Activated naive CD4-positive, alpha-beta T cell treated with anti-CD3 and anti-CD28 coated beads for 36 hours (primary cell): ENCODE data around the gene OXLD1. TPM values are rescaled to one million over a fixed set of nuclear protein-coding genes. Genes with fewer than 3 reads are reported as not detected.

Experiments used
- CTCF ChIA-PET: fragments of 350-600 bp; sonication (Branson Sonifier 250); formaldehyde crosslinking; loops from one replicate; lab custom pipeline; 2021; ENCODE audit warnings: antibody characterized with exemption; lab: Charles Lee
- DNase-seq: peaks from one replicate; pipeline ENCODE4 v3.0.0-alpha.2; 2020
- H3K27ac Mint-ChIP-seq: one replicate; pipeline ENCODE4 v1.8.0; 2021; ENCODE audit warnings: mild to moderate bottlenecking, mixed read lengths
- H3K27me3 Mint-ChIP-seq: one replicate; pipeline ENCODE4 v1.8.0; 2021; ENCODE audit warnings: low read depth, mixed read lengths
- H3K36me3 Mint-ChIP-seq: one replicate; pipeline ENCODE4 v1.8.0; 2021; ENCODE audit warnings: low read depth, mixed read lengths
- H3K4me1 Mint-ChIP-seq: one replicate; pipeline ENCODE4 v1.8.0; 2021; ENCODE audit warnings: low read depth, mixed read lengths
- H3K4me3 Mint-ChIP-seq: one replicate; pipeline ENCODE4 v1.8.0; 2021; ENCODE audit warnings: mild to moderate bottlenecking, moderate library complexity, mixed read lengths
- H3K9me3 Mint-ChIP-seq: one replicate; pipeline ENCODE4 v1.8.0; 2021; ENCODE audit warnings: mixed read lengths
- intact Hi-C: fragments of 100-400 bp; cut with micrococcal nuclease; formaldehyde crosslinking; loops from one replicate; pipeline ENCODE4 v1.15.1; 2023
- total RNA-seq, 2 experiments: library from RNA; stranded (reverse); gene quantifications; one replicate each; pipeline ENCODE4 v1.2.3, GENCODE V29; 2021

The OXLD1 gene
- total RNA-seq, 2 experiments from 2014 or later, result 41.9 to 44.1 TPM

GRCh38 chr17:81697261-81698044 is 31.0 kb upstream of the OXLD1 start:
- Mint-ChIP-seq H3K36me3 (peaks cover 24% of the 10 kb centered on the region), H3K4me3 (no peak overlapping the region), H3K4me1 (peaks cover 18% of the 10 kb centered on the region), H3K9me3 (no peaks in the 10 kb centered on the region), H3K27ac (no peak overlapping the region), H3K27me3 (no peaks in the 10 kb centered on the region)
- intact Hi-C loops, result no loop called here
- no peak for DNase-seq
- CTCF ChIA-PET, result no interaction called here

- DNase-seq, result no peak
- Mint-ChIP-seq H3K27ac (no peak overlapping the region), H3K4me3 (no peak overlapping the region), H3K9me3 (no peaks in the 10 kb centered on the region), H3K36me3 (peaks cover 22% of the 10 kb centered on the region), H3K4me1 (peaks cover 8% of the 10 kb centered on the region), H3K27me3 (no peaks in the 10 kb centered on the region)
- intact Hi-C loops, result no loop called here
- CTCF ChIA-PET, result no interaction called here
These were observed 30.0 kb upstream of the OXLD1 start for GRCh38 chr17:81696218-81696941.

GRCh38 chr17:81695801-81696200 is 29.4 kb upstream of the OXLD1 start:
- CTCF ChIA-PET, result no interaction called here

GRCh38 chr17:81695211-81695610 is 28.8 kb upstream of the OXLD1 start:
- Mint-ChIP-seq H3K27me3 (no peaks in the 10 kb centered on the region), H3K9me3 (no peaks in the 10 kb centered on the region), H3K4me3 (no peak overlapping the region), H3K36me3 (peaks cover 19% of the 10 kb centered on the region), H3K4me1 (no peaks in the 10 kb centered on the region), H3K27ac (no peak overlapping the region)
- CTCF ChIA-PET, result no interaction called here
- intact Hi-C loops, result no loop called here
- DNase-seq, result no peak

More at GRCh38 chr17:81695801-81696200, 29.4 kb upstream of the OXLD1 start:
- Mint-ChIP-seq H3K9me3 (no peaks in the 10 kb centered on the region), H3K27ac (no peak overlapping the region), H3K27me3 (no peaks in the 10 kb centered on the region), H3K4me1 (peaks cover 3% of the 10 kb centered on the region), H3K4me3 (no peak overlapping the region), H3K36me3 (peaks cover 20% of the 10 kb centered on the region)
- no peak for DNase-seq
- intact Hi-C loops, result no loop called here

GRCh38 chr17:81694810-81695209 is 28.4 kb upstream of the OXLD1 start:
- Mint-ChIP-seq H3K4me3 (no peak overlapping the region), H3K27me3 (no peaks in the 10 kb centered on the region), H3K4me1 (no peaks in the 10 kb centered on the region), H3K9me3 (no peaks in the 10 kb centered on the region), H3K36me3 (peaks cover 20% of the 10 kb centered on the region), H3K27ac (no peak overlapping the region)
- CTCF ChIA-PET, result no interaction called here
- DNase-seq, result no peak
- intact Hi-C loops, result no loop called here

GRCh38 chr17:81693509-81694210 is 27.3 kb upstream of the OXLD1 start:
- Mint-ChIP-seq H3K27me3 (no peaks in the 10 kb centered on the region), H3K27ac (no peak overlapping the region), H3K4me1 (peaks cover 6% of the 10 kb centered on the region), H3K36me3 (peaks cover 26% of the 10 kb centered on the region), H3K4me3 (no peak overlapping the region), H3K9me3 (no peaks in the 10 kb centered on the region)
- DNase-seq, result no peak
- intact Hi-C loops, result no loop called here
- CTCF ChIA-PET, result interaction anchor here (1.1 to 1.9 kb wide), 2 partner anchors 10 to 18 kb away, joined by 3 to 5 read pairs; partner anchors contain the start of genes ARL16 and HGS

- H3K27ac Mint-ChIP-seq, result no peak overlapping the region
- H3K27me3 Mint-ChIP-seq, result no peaks in the 10 kb centered on the region
- no peaks in the 10 kb centered on the region for H3K9me3 Mint-ChIP-seq
- H3K4me3 Mint-ChIP-seq, result no peak overlapping the region
- H3K36me3 Mint-ChIP-seq, result peaks cover 25% of the 10 kb centered on the region
- CTCF ChIA-PET, result interaction anchor here (1.9 kb wide), 1 partner anchor 8 kb away, joined by 5 read pairs; the partner anchor contains the start of genes ARL16 and HGS
- no peak for DNase-seq
- peaks cover 16% of the 10 kb centered on the region for H3K4me1 Mint-ChIP-seq
- intact Hi-C loops, result no loop called here
These were observed 25.2 kb upstream of the OXLD1 start for GRCh38 chr17:81691608-81692007.

GRCh38 chr17:81691196-81691595 is 24.8 kb upstream of the OXLD1 start:
- Mint-ChIP-seq H3K4me1 (peaks cover 18% of the 10 kb centered on the region), H3K27ac (no peak overlapping the region), H3K4me3 (no peak overlapping the region), H3K36me3 (peaks cover 27% of the 10 kb centered on the region), H3K27me3 (no peaks in the 10 kb centered on the region), H3K9me3 (no peaks in the 10 kb centered on the region)
- no peak for DNase-seq
- CTCF ChIA-PET, result no interaction called here
- intact Hi-C loops, result no loop called here

GRCh38 chr17:81690549-81690948 is 24.1 kb upstream of the OXLD1 start:
- no peak for DNase-seq
- H3K4me3 Mint-ChIP-seq, result no peak overlapping the region
- CTCF ChIA-PET, result no interaction called here
- no peaks in the 10 kb centered on the region for H3K9me3 Mint-ChIP-seq
- H3K4me1 Mint-ChIP-seq, result peaks cover 22% of the 10 kb centered on the region
- no peaks in the 10 kb centered on the region for H3K27me3 Mint-ChIP-seq
- intact Hi-C loops, result no loop called here
- no peak overlapping the region for H3K27ac Mint-ChIP-seq
- H3K36me3 Mint-ChIP-seq, result peaks cover 26% of the 10 kb centered on the region

GRCh38 chr17:81690066-81690465 is 23.7 kb upstream of the OXLD1 start:
- CTCF ChIA-PET, result no interaction called here
- H3K27ac Mint-ChIP-seq, result no peak overlapping the region
- intact Hi-C loops, result no loop called here
- H3K36me3 Mint-ChIP-seq, result peaks cover 26% of the 10 kb centered on the region
- H3K4me3 Mint-ChIP-seq, result no peak overlapping the region
- H3K9me3 Mint-ChIP-seq, result no peaks in the 10 kb centered on the region
- no peaks in the 10 kb centered on the region for H3K27me3 Mint-ChIP-seq
- peaks cover 27% of the 10 kb centered on the region for H3K4me1 Mint-ChIP-seq
- no peak for DNase-seq

GRCh38 chr17:81688616-81689015 is 22.2 kb upstream of the OXLD1 start:
- CTCF ChIA-PET, result no interaction called here
- H3K4me3 Mint-ChIP-seq, result no peak overlapping the region
- intact Hi-C loops, result no loop called here
- peaks cover 31% of the 10 kb centered on the region for H3K36me3 Mint-ChIP-seq
- H3K27me3 Mint-ChIP-seq, result no peaks in the 10 kb centered on the region
- H3K27ac Mint-ChIP-seq, result no peak overlapping the region
- peaks cover 35% of the 10 kb centered on the region for H3K4me1 Mint-ChIP-seq
- H3K9me3 Mint-ChIP-seq, result no peaks in the 10 kb centered on the region
- DNase-seq, result no peak

- Mint-ChIP-seq H3K4me3 (no peak overlapping the region), H3K36me3 (peaks cover 31% of the 10 kb centered on the region), H3K27me3 (no peaks in the 10 kb centered on the region), H3K4me1 (peaks cover 36% of the 10 kb centered on the region), H3K9me3 (no peaks in the 10 kb centered on the region), H3K27ac (no peak overlapping the region)
- CTCF ChIA-PET, result no interaction called here
- intact Hi-C loops, result no loop called here
- no peak for DNase-seq
These were observed 21.6 kb upstream of the OXLD1 start for GRCh38 chr17:81687770-81688541.
